Neuron (in vitro differentiated cells): ENCODE measurements around the gene RUVBL2.

Source experiments
- H2AFZ ChIP-seq: one replicate; pipeline ENCODE4 v1.6.1; 2013; ENCODE audit warnings: low read depth, mild to moderate bottlenecking, inconsistent platforms, low read length, moderate library complexity
- H3K27me3 ChIP-seq: one replicate; pipeline ENCODE4 v1.6.1; 2013; ENCODE audit warnings: low read length; ENCODE audit not compliant: insufficient read depth
- H3K36me3 ChIP-seq: one replicate; pipeline ENCODE4 v1.6.1; 2013; ENCODE audit warnings: low read length; ENCODE audit not compliant: insufficient read depth
- H3K4me1 ChIP-seq: one replicate; pipeline ENCODE4 v1.6.1; 2013; ENCODE audit warnings: low read length; ENCODE audit not compliant: insufficient read depth
- H3K4me3 ChIP-seq: 2 replicates; pipeline ENCODE4 v1.5.1; 2013; ENCODE audit warnings: mild to moderate bottlenecking, low read length, moderate library complexity
- H3K9me3 ChIP-seq: one replicate; pipeline ENCODE4 v1.6.1; 2013; ENCODE audit warnings: low read length

RUVBL2 gene

DNA sequence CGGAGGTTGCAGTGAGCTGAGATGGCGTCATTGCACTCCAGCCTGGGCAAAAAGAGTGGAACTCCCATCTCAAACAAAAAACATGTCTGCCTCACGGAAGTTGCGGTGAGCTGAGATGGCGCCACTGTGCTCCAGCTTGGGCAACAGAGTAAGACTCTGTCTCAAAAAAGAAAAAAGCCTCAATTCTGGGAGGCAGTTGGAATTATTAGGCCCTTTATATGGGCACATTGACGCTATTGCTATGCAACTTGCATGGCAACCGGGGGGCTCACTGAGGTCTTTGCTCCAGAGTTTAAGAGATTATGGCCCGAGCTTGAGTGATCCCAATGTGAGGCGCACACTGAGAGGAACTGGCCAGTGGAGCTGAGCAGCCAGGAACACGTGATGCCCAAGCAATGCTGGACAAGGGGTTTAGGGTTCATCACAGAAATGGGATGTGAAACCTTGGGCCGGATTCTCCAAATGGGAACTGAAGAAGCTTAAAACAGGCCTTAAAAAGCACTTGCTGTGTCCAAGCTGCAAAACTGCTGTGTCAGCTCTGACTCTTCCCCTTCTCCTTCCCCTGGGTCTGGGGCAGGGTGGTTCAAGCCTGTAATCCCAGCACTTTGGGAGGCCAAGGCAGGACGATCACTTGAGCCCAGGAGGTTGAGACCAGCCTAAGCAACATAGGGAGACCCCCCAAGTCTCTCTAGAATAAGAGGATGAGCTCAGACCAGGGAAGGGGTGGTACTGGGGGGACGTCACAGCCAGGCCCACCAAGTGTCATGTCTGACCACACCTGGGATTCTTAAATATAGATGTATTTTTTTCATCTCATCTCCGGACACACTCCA, 26.1 kb upstream of the RUVBL2 start:
- Histone ChIP-seq H3K4me3 (no peak overlapping the region), H3K9me3 (peaks cover 3% of the 10 kb centered on the region), H3K36me3 (peaks cover 26% of the 10 kb centered on the region), H2AFZ (no peak overlapping the region), H3K4me1 (peaks cover 24% of the 10 kb centered on the region), H3K27me3 (no peaks in the 10 kb centered on the region)

DNA sequence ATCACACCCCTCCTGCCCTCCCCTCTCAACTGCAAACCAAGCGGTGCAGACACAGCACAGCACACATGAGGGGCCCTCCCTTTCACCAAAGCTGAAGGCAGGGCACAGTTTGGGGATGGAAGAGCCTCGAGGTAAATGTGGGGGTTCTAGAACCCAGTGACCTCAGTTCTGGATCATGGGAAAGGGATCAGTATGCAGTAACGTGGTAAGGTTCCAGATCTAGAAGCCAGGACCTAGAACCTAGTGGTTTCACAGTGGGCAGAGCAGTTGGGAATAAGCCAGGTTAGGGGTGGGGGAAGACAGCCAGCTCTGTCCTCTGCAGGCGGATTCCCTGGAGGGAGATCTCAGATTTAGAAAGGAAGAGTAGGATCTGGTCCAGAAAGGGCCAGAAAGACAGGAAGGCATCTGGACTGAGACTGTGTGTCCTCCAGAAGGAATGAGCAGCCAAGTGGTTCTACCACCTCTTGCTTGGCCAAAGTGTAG, 25.5 kb upstream of the RUVBL2 start:
- H3K9me3 ChIP-seq: peaks cover 3% of the 10 kb centered on the region
- no peaks in the 10 kb centered on the region for H3K27me3 ChIP-seq
- peaks cover 26% of the 10 kb centered on the region for H3K36me3 ChIP-seq
- peaks cover 22% of the 10 kb centered on the region for H3K4me1 ChIP-seq
- H2AFZ ChIP-seq: no peak overlapping the region
- H3K4me3 ChIP-seq: no peak overlapping the region

DNA sequence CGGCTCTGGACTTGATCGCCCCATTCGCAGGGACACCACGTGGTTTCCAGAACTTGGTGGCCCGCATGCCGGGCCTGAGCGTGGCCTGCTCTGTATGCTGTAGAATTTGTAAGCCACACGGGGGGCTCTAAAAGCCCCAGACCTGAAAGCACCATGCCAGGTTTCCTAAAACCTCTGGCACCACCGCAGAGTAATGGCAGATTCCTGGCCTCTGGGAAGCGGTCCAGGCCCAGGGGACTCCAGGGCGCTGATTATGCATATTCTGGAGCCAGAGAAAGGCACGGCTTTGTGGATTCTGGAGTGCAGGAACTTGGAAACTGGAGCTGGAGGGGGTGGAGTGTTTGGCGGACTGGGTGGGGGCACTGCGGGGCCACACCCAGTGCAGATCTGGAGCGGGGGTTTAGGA, 24.9 kb upstream of the RUVBL2 start:
- Histone ChIP-seq H3K36me3 (peaks cover 28% of the 10 kb centered on the region), H2AFZ (no peak overlapping the region), H3K4me1 (peaks cover 16% of the 10 kb centered on the region), H3K4me3 (no peak overlapping the region), H3K9me3 (peaks cover 3% of the 10 kb centered on the region), H3K27me3 (no peaks in the 10 kb centered on the region)

DNA sequence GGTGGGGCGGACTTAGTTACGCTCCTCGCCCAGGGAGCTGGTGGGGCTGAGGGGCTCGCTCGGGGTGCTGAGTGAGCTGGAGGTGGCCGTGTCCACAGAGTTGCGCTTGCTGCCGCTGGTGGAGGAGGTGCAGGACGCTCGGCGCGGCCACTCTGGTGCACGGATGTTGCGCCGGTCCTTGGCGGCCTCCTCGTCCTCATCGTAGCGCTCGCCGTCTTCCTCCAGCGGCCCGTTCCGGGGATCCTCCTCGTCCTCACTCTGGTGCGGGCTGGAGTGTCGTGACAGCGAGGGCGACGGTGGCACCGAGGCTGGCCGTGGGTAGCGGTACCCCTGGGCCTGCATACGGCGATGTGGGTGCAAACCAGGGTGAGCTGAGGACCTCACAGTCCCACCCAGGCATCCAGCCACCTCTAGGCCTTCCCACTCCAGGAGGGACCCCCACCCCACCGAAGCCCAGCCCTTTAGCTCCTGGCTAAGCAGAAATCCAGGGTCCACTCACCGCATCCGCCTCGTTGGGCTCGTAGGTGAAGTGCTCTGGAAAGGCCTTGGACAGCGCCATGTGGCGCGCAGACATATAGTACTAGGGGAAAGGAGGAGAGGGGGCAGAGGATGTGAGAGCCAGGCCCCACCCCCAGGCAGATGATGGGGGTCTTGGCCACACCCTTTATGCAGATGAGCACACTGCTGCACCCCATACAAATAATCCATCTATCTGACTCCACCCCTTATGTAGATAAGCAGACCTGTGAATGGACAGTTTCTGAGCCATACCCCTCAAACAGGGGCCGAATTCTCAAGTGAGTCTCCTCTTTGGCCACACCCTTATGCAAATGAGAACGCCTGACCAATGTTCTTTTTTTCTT, 24.2 kb upstream of the RUVBL2 start:
- Histone ChIP-seq H2AFZ (no peak overlapping the region), H3K9me3 (peaks cover 3% of the 10 kb centered on the region), H3K4me3 (no peak overlapping the region), H3K4me1 (peaks cover 10% of the 10 kb centered on the region), H3K27me3 (no peaks in the 10 kb centered on the region), H3K36me3 (peaks cover 35% of the 10 kb centered on the region)

DNA sequence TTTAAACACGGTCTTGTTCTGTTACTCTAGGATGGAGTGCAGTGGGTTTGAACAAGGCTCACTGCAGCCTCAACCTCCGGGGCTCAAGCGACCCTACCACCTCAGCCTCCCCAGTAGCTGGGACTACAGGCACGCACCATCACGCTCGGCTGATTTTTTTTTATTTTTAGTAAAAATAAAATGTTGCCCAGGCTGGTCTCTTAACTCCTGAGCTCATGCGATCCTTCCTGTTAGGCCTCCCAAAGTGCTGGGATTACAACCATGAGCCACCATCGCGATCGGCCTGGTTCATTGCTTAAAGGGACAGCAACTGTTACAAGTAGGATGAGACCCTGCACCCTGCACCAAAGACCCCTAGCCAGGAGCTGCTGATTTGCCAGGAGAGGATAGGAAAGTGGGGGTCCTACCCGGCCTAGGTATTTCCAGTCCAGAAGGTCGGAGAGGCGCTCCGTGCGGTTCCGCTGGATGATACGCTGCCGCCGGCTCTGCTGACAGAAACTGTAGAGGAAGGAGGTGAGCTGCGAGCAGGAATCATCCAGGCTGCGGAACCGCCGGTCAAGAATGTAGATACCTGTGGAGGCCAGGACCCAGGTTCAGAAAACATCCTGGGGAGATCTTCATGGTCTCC, 23.4 kb upstream of the RUVBL2 start:
- peaks cover 7% of the 10 kb centered on the region for H3K4me1 ChIP-seq
- no peak overlapping the region for H3K4me3 ChIP-seq
- H3K9me3 ChIP-seq: peaks cover 3% of the 10 kb centered on the region
- peaks cover 39% of the 10 kb centered on the region for H3K36me3 ChIP-seq
- H2AFZ ChIP-seq: no peak overlapping the region
- H3K27me3 ChIP-seq: no peaks in the 10 kb centered on the region

DNA sequence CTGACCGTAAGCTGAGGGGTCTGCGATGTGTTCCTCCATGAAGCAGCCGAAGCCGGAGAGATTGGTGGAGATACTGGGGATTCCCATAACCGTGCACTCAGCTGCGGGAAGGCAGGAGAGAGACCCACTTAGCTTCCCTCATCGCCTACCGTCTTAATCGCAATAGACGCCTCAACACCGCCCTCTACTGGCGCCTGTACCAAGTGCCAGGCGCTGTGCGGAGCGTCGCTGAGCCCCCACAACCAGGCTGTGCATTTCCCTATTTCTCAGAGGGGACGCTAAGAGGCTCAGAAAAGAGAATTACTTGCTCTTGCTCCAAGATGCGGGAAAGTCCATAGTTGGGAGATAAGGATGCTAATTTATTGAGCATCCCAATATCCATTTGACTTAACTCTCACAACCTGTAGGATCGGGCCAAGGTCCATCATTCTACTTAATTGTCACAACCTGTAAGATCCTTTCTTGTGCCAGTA, 22.7 kb upstream of the RUVBL2 start:
- H3K36me3 ChIP-seq: peaks cover 39% of the 10 kb centered on the region
- H3K27me3 ChIP-seq: no peaks in the 10 kb centered on the region

DNA sequence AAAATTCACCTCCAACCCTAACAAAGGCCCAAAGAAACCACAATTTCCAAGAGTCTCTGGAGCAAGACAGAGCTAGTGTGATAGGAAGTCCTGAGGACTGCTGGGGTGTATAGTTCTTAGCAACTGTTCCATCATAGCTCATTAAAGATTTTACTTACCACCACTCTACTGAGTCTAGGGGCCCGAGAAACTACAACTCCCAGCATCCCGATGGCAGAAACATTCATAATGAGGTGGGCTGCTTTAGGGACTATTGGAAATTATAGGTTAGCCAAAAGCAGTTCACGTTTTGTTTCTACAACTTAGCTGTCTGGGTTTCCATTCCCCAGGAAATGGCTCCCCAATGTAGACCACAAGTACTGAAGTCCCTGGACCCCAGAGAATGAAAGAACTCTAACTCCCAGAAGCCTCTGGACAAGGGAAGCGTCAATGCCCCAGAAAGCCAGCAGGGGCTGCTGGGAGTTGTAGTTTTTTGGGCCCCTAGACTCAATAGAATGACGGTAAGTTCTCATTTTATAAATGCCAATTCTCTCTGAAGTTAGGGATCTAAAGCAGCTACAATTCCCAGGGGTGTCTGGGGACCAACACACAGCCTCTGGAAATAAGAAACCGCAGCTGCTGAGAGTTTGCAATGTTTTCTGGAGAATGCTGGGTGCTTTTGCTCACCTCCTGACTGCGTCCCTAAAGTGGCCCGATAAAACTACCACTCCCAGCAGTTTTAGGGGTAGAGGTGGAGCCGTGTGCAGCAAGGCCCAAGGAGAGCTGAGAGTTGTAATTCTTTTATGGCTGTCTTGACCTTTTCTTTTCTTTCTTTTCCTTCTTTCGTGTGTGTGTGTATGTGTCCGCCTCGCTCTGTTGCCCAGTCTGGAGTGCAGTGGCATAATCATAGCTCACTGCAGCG, 17.5 kb upstream of the RUVBL2 start:
- no peak overlapping the region for H3K4me3 ChIP-seq
- no peaks in the 10 kb centered on the region for H3K4me1 ChIP-seq
- H3K27me3 ChIP-seq: no peaks in the 10 kb centered on the region
- no peaks in the 10 kb centered on the region for H3K9me3 ChIP-seq
- no peak overlapping the region for H2AFZ ChIP-seq
- peaks cover 26% of the 10 kb centered on the region for H3K36me3 ChIP-seq

More for the DNA sequence above, 22.7 kb upstream of the RUVBL2 start:
- peaks cover 6% of the 10 kb centered on the region for H3K4me1 ChIP-seq
- H2AFZ ChIP-seq: no peak overlapping the region
- H3K4me3 ChIP-seq: no peak overlapping the region
- H3K9me3 ChIP-seq: peaks cover 3% of the 10 kb centered on the region

DNA sequence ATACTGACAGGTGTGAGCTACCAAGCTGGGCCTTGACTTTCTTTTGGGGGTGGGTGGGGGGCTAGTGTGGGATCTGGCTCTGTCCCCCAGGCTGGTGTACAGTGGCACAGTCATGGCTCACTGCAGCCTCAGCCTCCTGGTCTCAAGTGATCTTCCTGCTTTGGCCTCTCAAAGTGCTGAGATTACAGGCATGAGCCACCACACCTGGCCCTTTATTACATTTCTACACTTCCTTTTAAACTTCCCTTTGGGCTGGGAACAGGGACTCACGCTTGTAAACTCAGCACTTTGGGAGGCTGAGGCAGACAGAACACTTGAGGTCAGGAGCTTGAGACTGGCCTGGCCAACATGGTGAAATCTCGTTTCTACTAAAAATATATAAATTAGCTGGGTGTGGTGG, 16.6 kb upstream of the RUVBL2 start:
- peaks cover 32% of the 10 kb centered on the region for H3K36me3 ChIP-seq
- no peak overlapping the region for H2AFZ ChIP-seq
- no peaks in the 10 kb centered on the region for H3K27me3 ChIP-seq
- no peak overlapping the region for H3K4me3 ChIP-seq
- no peaks in the 10 kb centered on the region for H3K9me3 ChIP-seq
- no peaks in the 10 kb centered on the region for H3K4me1 ChIP-seq

DNA sequence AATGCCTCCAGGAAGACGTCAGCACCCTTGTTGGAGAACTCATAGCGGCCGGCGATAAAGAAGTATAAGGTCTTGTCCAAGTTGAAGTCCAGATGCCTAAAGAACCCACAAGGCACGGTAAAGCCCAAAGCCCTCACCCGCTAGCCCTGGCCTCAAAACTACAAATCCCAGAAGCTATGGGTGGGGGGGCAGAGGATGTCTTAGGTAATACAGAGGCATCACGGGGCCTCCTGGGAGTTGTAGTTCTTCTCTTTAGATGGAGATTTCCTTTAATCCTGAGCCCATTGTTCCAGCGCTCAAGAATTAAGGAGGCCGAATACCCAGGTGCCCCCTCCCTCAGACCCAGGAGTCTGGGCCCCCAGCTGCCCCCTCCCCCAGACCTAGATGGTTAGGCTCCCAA, 11.4 kb upstream of the RUVBL2 start:
- Histone ChIP-seq H3K36me3 (peaks cover 45% of the 10 kb centered on the region), H3K9me3 (no peaks in the 10 kb centered on the region), H3K4me3 (no peak overlapping the region), H2AFZ (no peak overlapping the region), H3K27me3 (no peaks in the 10 kb centered on the region), H3K4me1 (no peaks in the 10 kb centered on the region)

DNA sequence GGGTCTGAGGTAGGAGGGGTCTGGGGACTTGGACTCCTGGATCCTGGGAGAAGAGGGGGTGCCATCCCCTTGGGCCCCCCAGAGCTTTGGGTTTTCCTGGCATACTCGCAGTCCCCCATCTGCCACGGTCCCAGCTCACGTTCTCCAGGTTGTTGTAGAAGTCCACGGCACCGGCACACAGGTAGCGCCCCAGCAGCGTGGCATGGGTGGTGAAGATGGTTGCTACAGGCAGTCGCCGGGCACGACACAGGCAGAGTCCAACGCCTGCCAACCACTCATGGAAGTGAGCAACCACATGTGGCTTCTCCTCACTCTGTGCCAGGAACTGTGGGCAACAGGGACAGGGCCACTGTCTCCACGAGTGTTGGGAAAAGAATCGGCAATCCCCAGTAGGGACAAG, 8.0 kb upstream of the RUVBL2 start:
- Histone ChIP-seq H3K9me3 (no peaks in the 10 kb centered on the region), H3K4me3 (no peak overlapping the region), H2AFZ (no peak overlapping the region), H3K4me1 (no peaks in the 10 kb centered on the region), H3K27me3 (no peaks in the 10 kb centered on the region), H3K36me3 (peaks cover 44% of the 10 kb centered on the region)

DNA sequence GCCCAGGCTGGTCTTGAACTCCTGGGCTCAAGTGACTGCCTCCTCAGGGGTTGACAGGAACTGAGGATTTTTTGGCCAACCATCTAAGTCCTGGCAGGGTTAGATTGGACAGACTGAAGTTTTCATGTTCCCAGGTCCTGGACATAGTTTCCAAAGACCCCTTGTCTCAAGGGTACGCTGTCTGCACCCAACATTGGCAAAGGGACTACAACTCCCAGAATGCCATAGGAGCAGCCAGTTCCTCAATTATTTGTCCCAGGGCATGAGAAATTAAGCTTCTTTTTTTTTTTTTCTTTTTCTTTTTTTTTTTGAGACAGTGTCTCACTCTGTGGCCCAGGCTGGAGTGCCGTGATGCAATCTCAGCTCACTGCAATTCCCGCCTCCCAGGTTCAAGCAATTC, 7.5 kb upstream of the RUVBL2 start:
- Histone ChIP-seq H3K4me3 (no peak overlapping the region), H3K9me3 (no peaks in the 10 kb centered on the region), H3K36me3 (peaks cover 44% of the 10 kb centered on the region), H3K27me3 (no peaks in the 10 kb centered on the region), H2AFZ (no peak overlapping the region), H3K4me1 (no peaks in the 10 kb centered on the region)

DNA sequence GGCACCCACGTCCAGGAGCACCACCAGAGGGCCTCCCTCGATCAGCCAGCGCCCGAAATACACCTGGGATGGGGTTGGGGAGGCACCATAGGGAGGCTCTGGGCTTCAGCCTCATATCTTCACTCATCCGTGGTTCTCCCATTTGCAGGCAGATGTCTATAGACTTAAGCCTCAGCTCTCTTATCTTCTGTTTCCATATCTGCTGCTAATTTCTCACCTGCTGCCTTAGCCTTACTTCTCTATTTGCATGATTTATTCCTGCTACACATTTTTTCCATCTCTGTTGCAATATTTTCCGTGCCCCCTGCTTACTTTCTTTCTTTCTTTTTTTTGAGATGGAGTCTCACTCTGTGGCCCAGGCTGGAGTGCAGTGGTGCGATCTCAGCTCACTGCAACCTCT, 6.4 kb upstream of the RUVBL2 start:
- Histone ChIP-seq H3K4me1 (peaks cover 7% of the 10 kb centered on the region), H3K4me3 (no peak overlapping the region), H2AFZ (no peak overlapping the region), H3K9me3 (no peaks in the 10 kb centered on the region), H3K36me3 (peaks cover 36% of the 10 kb centered on the region), H3K27me3 (no peaks in the 10 kb centered on the region)
